Neural progenitor cell (in vitro differentiated cells): ENCODE results near the gene FAM110A.
"Not testable (repeated sequence)": the region's sequence is repeated elsewhere in the genome, so short reads cannot be mapped to it uniquely, and the experiment has no call there.

Source experiments
- EZH2phosphoT487 ChIP-seq: fragments of 200-600 bp; sonication (generic); IDR thresholded peaks from 2 replicates; pipeline ENCODE4 v1.6.1; 2017; ENCODE audit warnings: antibody characterized with exemption
- TF ChIP-seq, protein P1 (sequence below): fragments of 200-600 bp; sonication (generic); IDR thresholded peaks from 2 replicates; pipeline ENCODE4 v1.5.1; 2017; ENCODE audit warnings: antibody characterized with exemption, mild to moderate bottlenecking

DNA sequence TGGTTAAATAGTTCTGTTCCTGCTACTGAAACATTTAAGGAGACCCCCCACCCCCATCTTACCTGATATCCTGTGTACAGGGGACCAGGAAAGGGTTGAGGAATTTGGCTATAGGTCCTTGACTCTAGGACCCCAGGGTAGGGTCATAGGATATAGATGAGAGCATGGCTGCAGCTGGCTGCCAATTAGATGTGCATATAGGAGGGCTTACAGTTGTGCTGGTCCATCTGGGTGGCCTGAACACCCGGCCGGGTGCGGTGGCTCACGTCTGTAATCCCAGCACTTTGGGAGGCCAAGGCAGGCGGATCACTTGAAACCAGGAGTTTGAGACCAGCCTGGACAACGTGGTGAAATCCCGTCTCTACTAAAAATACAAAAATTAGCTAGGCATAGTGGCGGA lies 15.2 kb downstream of the FAM110A start:
- TF ChIP-seq, protein P1, sequence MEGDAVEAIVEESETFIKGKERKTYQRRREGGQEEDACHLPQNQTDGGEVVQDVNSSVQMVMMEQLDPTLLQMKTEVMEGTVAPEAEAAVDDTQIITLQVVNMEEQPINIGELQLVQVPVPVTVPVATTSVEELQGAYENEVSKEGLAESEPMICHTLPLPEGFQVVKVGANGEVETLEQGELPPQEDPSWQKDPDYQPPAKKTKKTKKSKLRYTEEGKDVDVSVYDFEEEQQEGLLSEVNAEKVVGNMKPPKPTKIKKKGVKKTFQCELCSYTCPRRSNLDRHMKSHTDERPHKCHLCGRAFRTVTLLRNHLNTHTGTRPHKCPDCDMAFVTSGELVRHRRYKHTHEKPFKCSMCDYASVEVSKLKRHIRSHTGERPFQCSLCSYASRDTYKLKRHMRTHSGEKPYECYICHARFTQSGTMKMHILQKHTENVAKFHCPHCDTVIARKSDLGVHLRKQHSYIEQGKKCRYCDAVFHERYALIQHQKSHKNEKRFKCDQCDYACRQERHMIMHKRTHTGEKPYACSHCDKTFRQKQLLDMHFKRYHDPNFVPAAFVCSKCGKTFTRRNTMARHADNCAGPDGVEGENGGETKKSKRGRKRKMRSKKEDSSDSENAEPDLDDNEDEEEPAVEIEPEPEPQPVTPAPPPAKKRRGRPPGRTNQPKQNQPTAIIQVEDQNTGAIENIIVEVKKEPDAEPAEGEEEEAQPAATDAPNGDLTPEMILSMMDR, result not testable (repeated sequence)
- TF ChIP-seq EZH2phosphoT487, result not testable (repeated sequence)
